Mucosa of gallbladder (tissue), 1 donor: ENCODE measurements around the gene STARD3. TPM values are rescaled to one million over a fixed set of nuclear protein-coding genes. Genes with fewer than 3 reads are reported as not detected.

Experiments
- DNase-seq: peaks from one replicate; pipeline ENCODE4 v3.0.0-alpha.2; 2020; ENCODE audit warnings: low spot score
- total RNA-seq: library from RNA; stranded (reverse); gene quantifications from one replicate; pipeline ENCODE4 v1.2.1, GENCODE V29; 2021
- donor health status: DM: no; HTN: no; CAD: no.

Gene STARD3
- total RNA-seq, 1 donor from 2014 or later: 82.2 TPM

- DNase-seq: peak; percentile 91
These were observed 15.2 kb upstream of the STARD3 start for GRCh38 chr17:39621523-39622379.

GRCh38 chr17:39622380-39623006 lies 14.5 kb upstream of the STARD3 start:
- DNase-seq: no peak

GRCh38 chr17:39623356-39623950 lies 13.5 kb upstream of the STARD3 start:
- DNase-seq: peak; percentile 87

GRCh38 chr17:39624313-39624712 lies 12.6 kb upstream of the STARD3 start:
- no peak for DNase-seq

- DNase-seq: no peak
These were observed 11.7 kb upstream of the STARD3 start for GRCh38 chr17:39625198-39625785.

- no peak for DNase-seq
These were observed 10.5 kb upstream of the STARD3 start, which contains the start of gene PPP1R1B for GRCh38 chr17:39626171-39627046. Gene PPP1R1B (plus strand): TSS chr17:39626952. CDS start chr17:39627393, 441 bp downstream.

GRCh38 chr17:39627047-39627711 lies 9.8 kb upstream of the STARD3 start:
- no peak for DNase-seq

GRCh38 chr17:39627712-39628516 lies 9.0 kb upstream of the STARD3 start:
- DNase-seq: no peak

GRCh38 chr17:39628655-39629493 lies 8.1 kb upstream of the STARD3 start:
- no peak for DNase-seq

GRCh38 chr17:39629494-39629880 lies 7.5 kb upstream of the STARD3 start:
- DNase-seq: no peak

GRCh38 chr17:39629898-39630297 lies 7.0 kb upstream of the STARD3 start:
- DNase-seq: no peak

- no peak for DNase-seq
These were observed 5.5 kb upstream of the STARD3 start for GRCh38 chr17:39631403-39631802.

GRCh38 chr17:39632153-39632941 lies 4.6 kb upstream of the STARD3 start:
- no peak for DNase-seq

- no peak for DNase-seq
These were observed 3.3 kb upstream of the STARD3 start for GRCh38 chr17:39633570-39634183.

GRCh38 chr17:39634384-39634871 lies 2.5 kb upstream of the STARD3 start:
- no peak for DNase-seq

- DNase-seq: no peak
These were observed 1.2 kb upstream of the STARD3 start for GRCh38 chr17:39635614-39636176.

- no peak for DNase-seq
These were observed 387 bp upstream of the STARD3 start for GRCh38 chr17:39636587-39636926.
